HCT116 (cell line): ENCODE data around the gene HLCS. TPM values are rescaled to one million over a fixed set of nuclear protein-coding genes. Genes with fewer than 3 reads are reported as not detected.

ENCODE experiments used
- ATAC-seq: fragments of 200-7000 bp; cut with Tn5 transposase; 2 replicates; pipeline ENCODE4 v1.9.1; 2020; ENCODE audit warnings: mild to moderate bottlenecking, moderate library complexity
- BruUV-seq: library from RNA; stranded (reverse); fragments of 400-500 nt; replicated peaks from 2 replicates; lab custom pipeline; 2021; lab: Mats Ljungman, UMichigan
- CTCF ChIA-PET: fragments of 300-600 bp; sonication (Branson Sonifier 250); formaldehyde crosslinking; loops from one replicate; lab custom pipeline; 2021; ENCODE audit warnings: antibody characterized with exemption; lab: Charles Lee
- POLR2A ChIA-PET: fragments of 300-600, 350-600 bp; sonication (Branson Sonifier 250); formaldehyde crosslinking; loops from one replicate; lab custom pipeline; 2021; ENCODE audit warnings: antibody characterized with exemption; lab: Charles Lee
- RAD21 ChIA-PET, 2 experiments: fragments of 300-600 bp; sonication (Branson Sonifier 250); formaldehyde crosslinking; loops; one replicate each; lab custom pipeline; 2023; ENCODE audit warnings: low total read pairs in 2 of 2; ENCODE audit not compliant: uncharacterized antibody in 2 of 2, unreplicated experiment in 2 of 2, low non-redundant PET in 1 of 2; lab: Charles Lee
- DNase-seq: peaks from one replicate; pipeline ENCODE4 v3.0.0-alpha.2; 2010; ENCODE audit warnings: low read depth, low spot score
- H2AFZ ChIP-seq: fragments of 200-600 bp; shearing (Covaris generic), sonication (generic); 2 replicates; pipeline ENCODE4 v1.6.1; 2017; ENCODE audit warnings: low read depth, mixed run types, mixed read lengths, antibody characterized with exemption, low read length; ENCODE audit not compliant: poor library complexity, severe bottlenecking
- H3K27ac ChIP-seq: 2 replicates; pipeline ENCODE4 v1.5.1; 2012; ENCODE audit warnings: low read depth, low read length
- H3K27me3 ChIP-seq: fragments of 200-600 bp; sonication (generic); 2 replicates; pipeline ENCODE4 v1.6.1; 2016; ENCODE audit warnings: mixed run types, low read length, mixed read lengths; ENCODE audit not compliant: insufficient read depth
- H3K36me3 ChIP-seq, 2 experiments: fragments of 200-500 bp in 1 of 2; fragments of 200-600 bp in 1 of 2; sonication (Bioruptor generic) in 1 of 2; sonication (generic) in 1 of 2; 2 replicates each; pipeline versions ENCODE4 v1.5.1 to v1.6.1; 2014 to 2016; ENCODE audit warnings: low read length in 2 of 2, inconsistent platforms in 1 of 2, mixed read lengths in 1 of 2, mixed run types in 1 of 2; ENCODE audit not compliant: insufficient read depth in 2 of 2, control insufficient read depth in 1 of 2
- H3K4me1 ChIP-seq, 2 experiments: fragments of 200-600 bp in 1 of 2; sonication (generic) in 1 of 2; 2 replicates each; pipeline versions ENCODE4 v1.5.1 to v1.6.1; 2012 to 2017; ENCODE audit warnings: low read length in 2 of 2, inconsistent platforms in 1 of 2, mild to moderate bottlenecking in 1 of 2, mixed read lengths in 1 of 2, mixed run types in 1 of 2, moderate library complexity in 1 of 2; ENCODE audit not compliant: insufficient read depth in 2 of 2, control insufficient read depth in 1 of 2
- H3K4me2 ChIP-seq: fragments of 200-600 bp; sonication (generic); 2 replicates; pipeline ENCODE4 v1.6.1; 2017; ENCODE audit warnings: mixed run types, low read length, mixed read lengths
- H3K4me3 ChIP-seq, 2 experiments: fragments of 200-600 bp in 1 of 2; sonication (generic) in 1 of 2; replicated peaks in 1 of 2; 2 replicates each; pipeline ENCODE4 v1.5.1; 2011 to 2016; ENCODE audit warnings: low read length in 2 of 2, control low read depth in 1 of 2, low read depth in 1 of 2, mild to moderate bottlenecking in 1 of 2, mixed read lengths in 1 of 2, mixed run types in 1 of 2
- H3K79me2 ChIP-seq: fragments of 200-600 bp; sonication (generic); 2 replicates; pipeline ENCODE4 v1.6.1; 2017; ENCODE audit warnings: mild to moderate bottlenecking, mixed run types, low read length, moderate library complexity, mixed read lengths; ENCODE audit not compliant: insufficient read depth
- H3K9ac ChIP-seq: fragments of 200-600 bp; sonication (generic); 2 replicates; pipeline ENCODE4 v1.6.1; 2016; ENCODE audit warnings: low read length, mixed read lengths
- H3K9me2 ChIP-seq: fragments of 200-600 bp; sonication (generic), shearing (Covaris generic); 2 replicates; pipeline ENCODE4 v1.6.1; 2017; ENCODE audit warnings: mixed run types, mild to moderate bottlenecking, moderate library complexity; ENCODE audit not compliant: insufficient read depth
- H3K9me3 ChIP-seq, 2 experiments: fragments of 200-500 bp in 1 of 2; fragments of 200-600 bp in 1 of 2; sonication (Bioruptor generic) in 1 of 2; sonication (generic) in 1 of 2; 2 replicates each; pipeline ENCODE4 v1.6.1; 2014 to 2017; ENCODE audit warnings: low read length in 2 of 2, mixed read lengths in 2 of 2, inconsistent platforms in 1 of 2, low read depth in 1 of 2, mild to moderate bottlenecking in 1 of 2, mixed run types in 1 of 2, moderate library complexity in 1 of 2; ENCODE audit not compliant: control insufficient read depth in 1 of 2, insufficient read depth in 1 of 2
- H4K20me1 ChIP-seq: fragments of 200-600 bp; sonication (generic), shearing (Covaris generic); 2 replicates; pipeline ENCODE4 v1.6.1; 2017; ENCODE audit warnings: mixed run types, mild to moderate bottlenecking, moderate library complexity; ENCODE audit not compliant: insufficient read depth
- CEBPB ChIP-seq: IDR thresholded peaks from 2 replicates; pipeline ENCODE4 v1.6.1; 2012; ENCODE audit warnings: low read depth
- EGR1 ChIP-seq: IDR thresholded peaks from 2 replicates; pipeline ENCODE4 v1.6.1; 2012; ENCODE audit warnings: low read depth
- EZH2phosphoT487 ChIP-seq: fragments of 200-600 bp; IDR thresholded peaks from 2 replicates; pipeline ENCODE4 v1.6.1; 2018; ENCODE audit warnings: antibody characterized with exemption, borderline replicate concordance
- JUND ChIP-seq: IDR thresholded peaks from 2 replicates; pipeline ENCODE4 v1.6.1; 2012
- MAX ChIP-seq: IDR thresholded peaks from 2 replicates; pipeline ENCODE4 v1.6.1; 2012
- POLR2AphosphoS5 ChIP-seq: IDR thresholded peaks from 2 replicates; pipeline ENCODE4 v1.6.1; 2011; ENCODE audit warnings: mild to moderate bottlenecking, low read depth, low read length, moderate library complexity
- RAD21 ChIP-seq: IDR thresholded peaks from 2 replicates; pipeline ENCODE4 v1.6.1; 2012; ENCODE audit warnings: low read depth, mild to moderate bottlenecking
- REST ChIP-seq: IDR thresholded peaks from 2 replicates; pipeline ENCODE4 v1.6.1; 2012; ENCODE audit warnings: low read depth
- TCF7L2 ChIP-seq: IDR thresholded peaks from 2 replicates; pipeline ENCODE4 v1.7.0; 2011; ENCODE audit warnings: borderline replicate concordance, inconsistent platforms; ENCODE audit not compliant: insufficient read depth, insufficient read length; ENCODE audit errors: extremely low read depth
- YY1 ChIP-seq: IDR thresholded peaks from 2 replicates; pipeline ENCODE4 v1.6.1; 2011; ENCODE audit warnings: low read length, low read depth, moderate library complexity, mild to moderate bottlenecking; ENCODE audit not compliant: insufficient replicate concordance; ENCODE audit errors: extremely low read depth
- ZBTB33 ChIP-seq: IDR thresholded peaks from 2 replicates; pipeline ENCODE4 v1.6.1; 2011; ENCODE audit warnings: mild to moderate bottlenecking, low read length, moderate library complexity; ENCODE audit not compliant: insufficient replicate concordance; ENCODE audit errors: extremely low read depth
- ZNF274 ChIP-seq: fragments of 200-500 bp; sonication (Bioruptor generic); IDR thresholded peaks from 2 replicates; pipeline ENCODE4 v1.6.1; 2014; ENCODE audit warnings: mild to moderate bottlenecking, low read depth, low read length, inconsistent platforms
- intact Hi-C: fragments of 100-400 bp; cut with micrococcal nuclease; formaldehyde crosslinking; loops from 2 replicates; pipeline ENCODE4 v1.10.0; 2022
- total RNA-seq: library from RNA; stranded (reverse); gene quantifications from one replicate; pipeline ENCODE4 v1.2.1, GENCODE V29; 2021; ENCODE audit not compliant: unreplicated experiment

HLCS gene
- total RNA-seq, 1 experiment from 2014 or later, result 18.5 TPM

- H3K4me1 ChIP-seq, result peaks cover 15 to 23% of the 10 kb centered on the region in 2 experiments
- no peak overlapping the region for H3K27ac ChIP-seq
- no peaks in the 10 kb centered on the region for H3K9me3 ChIP-seq
- intact Hi-C loops, result no loop called here
- no peak for TF ChIP-seq CEBPB
- no peak for TF ChIP-seq MAX
- TF ChIP-seq ZNF274, result no peak
- no peak for TF ChIP-seq TCF7L2
- ChIA-PET RAD21 (no interaction called here), POLR2A (no interaction called here), CTCF (interaction anchor here (1.4 kb wide), 1 partner anchor 86 kb away, joined by 3 read pairs; no protein-coding TSS in a partner anchor)
- no peak overlapping the region for H3K4me2 ChIP-seq
- H3K9ac ChIP-seq, result no peak overlapping the region
- H3K27me3 ChIP-seq, result no peaks in the 10 kb centered on the region
- no peaks in the 10 kb centered on the region for H4K20me1 ChIP-seq
- H2AFZ ChIP-seq, result no peak overlapping the region
- H3K4me3 ChIP-seq, result no peak overlapping the region
- peaks cover 5 to 6% of the 10 kb centered on the region in 2 experiments; a peak in 1 of 4 replicates for H3K36me3 ChIP-seq
- no TSS peak for BruUV-seq
- no peaks in the 10 kb centered on the region for H3K9me2 ChIP-seq
- no peak for DNase-seq
- no peak for ATAC-seq
- no peaks in the 10 kb centered on the region for H3K79me2 ChIP-seq
Measured at GRCh38 chr21:36716387-36716786, 250.1 kb downstream of the HLCS start.

GRCh38 chr21:36713746-36714145 is 252.7 kb downstream of the HLCS start:
- DNase-seq, result no peak
- no peaks in the 10 kb centered on the region for H3K9me3 ChIP-seq
- H3K4me1 ChIP-seq, result peaks cover 4 to 9% of the 10 kb centered on the region in 2 experiments
- H3K4me2 ChIP-seq, result no peak overlapping the region
- no peaks in the 10 kb centered on the region for H4K20me1 ChIP-seq
- H3K4me3 ChIP-seq, result no peak overlapping the region
- no peaks in the 10 kb centered on the region for H3K9me2 ChIP-seq
- RAD21 ChIA-PET, result no interaction called here
- no peaks in the 10 kb centered on the region for H3K79me2 ChIP-seq
- H3K9ac ChIP-seq, result no peak overlapping the region
- BruUV-seq, result no TSS peak
- H3K27ac ChIP-seq, result no peak overlapping the region
- peaks cover 5 to 6% of the 10 kb centered on the region in 2 experiments; a peak in 2 of 4 replicates for H3K36me3 ChIP-seq
- intact Hi-C loops, result no loop called here
- no peak for ATAC-seq
- H2AFZ ChIP-seq, result no peak overlapping the region
- POLR2A ChIA-PET, result no interaction called here
- H3K27me3 ChIP-seq, result no peaks in the 10 kb centered on the region
- CTCF ChIA-PET, result no interaction called here
- no peak for TF ChIP-seq ZBTB33
- no peak for TF ChIP-seq MAX
- TF ChIP-seq REST, result no peak
- no peak for TF ChIP-seq ZNF274
- no peak for TF ChIP-seq EGR1
- TF ChIP-seq YY1, result no peak
- TF ChIP-seq POLR2AphosphoS5, result no peak
- no peak for TF ChIP-seq RAD21
- no peak for TF ChIP-seq EZH2phosphoT487
- TF ChIP-seq JUND, result no peak
- no peak for TF ChIP-seq CEBPB
